ENCODE results near the gene ZNF365. TPM values are rescaled to one million over a fixed set of nuclear protein-coding genes. Genes with fewer than 3 reads are reported as not detected.

The ZNF365 gene
- total RNA-seq, 1 experiment from 2014 or later = not detected

DNA sequence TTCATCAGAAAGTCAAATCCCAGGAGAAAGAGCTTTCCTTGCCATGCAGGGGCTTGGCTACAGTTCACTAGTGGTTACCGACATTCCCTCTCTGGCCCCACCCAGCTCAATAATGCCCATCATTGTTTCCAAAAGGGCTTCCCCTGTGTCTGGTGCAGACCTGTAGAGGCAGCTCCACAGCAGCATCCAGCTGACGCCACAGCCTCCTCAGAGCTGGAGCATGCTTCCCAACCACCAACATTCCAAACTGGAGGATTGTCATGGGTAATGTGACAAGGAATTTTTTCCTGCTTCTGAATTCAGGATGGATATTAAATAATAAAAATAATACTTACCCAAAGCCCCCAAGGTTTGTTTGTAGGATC is 77.4 kb downstream of the ZNF365 start:
- no peak overlapping the region for H3K4me2 ChIP-seq (ENCODE audit: low read depth, low read length, poor library complexity, severe bottlenecking)

More for the DNA sequence above, 77.4 kb downstream of the ZNF365 start:
- DNase-seq = peak; percentile 5
- Histone ChIP-seq H2AFZ (ENCODE audit: low read length) (no peak overlapping the region), H3K4me3 (ENCODE audit: low read length) (no peak overlapping the region), H3K9me3 (ENCODE audit: low read length) (no peaks in the 10 kb centered on the region), H3K9ac (ENCODE audit: low read length) (no peak overlapping the region), H3K27ac (ENCODE audit: low read length) (no peak overlapping the region), H3K27me3 (ENCODE audit: low read length) (no peaks in the 10 kb centered on the region), H3K4me1 (ENCODE audit: low read length) (no peaks in the 10 kb centered on the region), H3K9me2 (replicated peaks; ENCODE audit: insufficient read depth, low read length) (no peaks in the 10 kb centered on the region), H3K79me2 (ENCODE audit: low read length) (no peaks in the 10 kb centered on the region), H4K20me1 (ENCODE audit: insufficient read depth, low read depth, low read length) (no peaks in the 10 kb centered on the region), H3K36me3 (ENCODE audit: insufficient read depth, low read length) (no peaks in the 10 kb centered on the region)

Small RNA genes within 50 kb of the gene (small RNA-seq; reads per million reads assigned to genes)
- not detected for gene RN7SL591P

Other genes starting within 250 kb of the ZNF365 start
- not detected in 2 replicates for gene RTKN2, start 105.5 kb upstream of the ZNF365 start, total RNA-seq (2014; rRNA removed; shearing (Covaris generic); ENCODE audit: low replicate concordance)

All from Karpas-422 (cell line).